VCaP (cell line): ENCODE data around the gene ACTN2.

ENCODE experiments used
- H3K27ac ChIP-seq: fragments of 450-650 bp; 2 replicates; pipeline ENCODE4 v1.5.1; 2017
- TF ChIP-seq, protein P1 (sequence below): fragments of 450-650 bp; conservative IDR thresholded peaks from 2 replicates; pipeline ENCODE4 v1.5.1; 2017; ENCODE audit warnings: mild to moderate bottlenecking, moderate library complexity

Gene ACTN2

DNA sequence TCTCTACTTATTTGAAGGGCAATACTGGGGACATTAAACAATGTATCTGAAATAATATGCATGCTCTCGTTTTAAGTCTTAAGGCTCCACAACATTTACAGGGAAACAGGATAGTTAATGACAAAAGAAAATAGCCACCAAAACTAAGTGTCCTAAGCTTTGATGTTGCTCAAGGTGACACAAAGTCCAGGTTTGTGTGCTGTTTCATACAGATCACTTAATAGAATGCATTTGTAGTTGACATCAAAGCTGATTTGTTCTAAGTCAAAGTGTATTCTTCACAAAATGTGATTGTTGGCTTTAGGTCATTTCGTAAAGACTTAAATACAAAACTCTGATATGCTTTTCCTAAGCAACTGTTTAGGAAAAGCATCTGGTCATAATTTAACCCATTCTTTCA is 71.3 kb downstream of the ACTN2 start:
- TF ChIP-seq, protein P1, sequence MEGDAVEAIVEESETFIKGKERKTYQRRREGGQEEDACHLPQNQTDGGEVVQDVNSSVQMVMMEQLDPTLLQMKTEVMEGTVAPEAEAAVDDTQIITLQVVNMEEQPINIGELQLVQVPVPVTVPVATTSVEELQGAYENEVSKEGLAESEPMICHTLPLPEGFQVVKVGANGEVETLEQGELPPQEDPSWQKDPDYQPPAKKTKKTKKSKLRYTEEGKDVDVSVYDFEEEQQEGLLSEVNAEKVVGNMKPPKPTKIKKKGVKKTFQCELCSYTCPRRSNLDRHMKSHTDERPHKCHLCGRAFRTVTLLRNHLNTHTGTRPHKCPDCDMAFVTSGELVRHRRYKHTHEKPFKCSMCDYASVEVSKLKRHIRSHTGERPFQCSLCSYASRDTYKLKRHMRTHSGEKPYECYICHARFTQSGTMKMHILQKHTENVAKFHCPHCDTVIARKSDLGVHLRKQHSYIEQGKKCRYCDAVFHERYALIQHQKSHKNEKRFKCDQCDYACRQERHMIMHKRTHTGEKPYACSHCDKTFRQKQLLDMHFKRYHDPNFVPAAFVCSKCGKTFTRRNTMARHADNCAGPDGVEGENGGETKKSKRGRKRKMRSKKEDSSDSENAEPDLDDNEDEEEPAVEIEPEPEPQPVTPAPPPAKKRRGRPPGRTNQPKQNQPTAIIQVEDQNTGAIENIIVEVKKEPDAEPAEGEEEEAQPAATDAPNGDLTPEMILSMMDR = no peak
- no peak overlapping the region for H3K27ac ChIP-seq

DNA sequence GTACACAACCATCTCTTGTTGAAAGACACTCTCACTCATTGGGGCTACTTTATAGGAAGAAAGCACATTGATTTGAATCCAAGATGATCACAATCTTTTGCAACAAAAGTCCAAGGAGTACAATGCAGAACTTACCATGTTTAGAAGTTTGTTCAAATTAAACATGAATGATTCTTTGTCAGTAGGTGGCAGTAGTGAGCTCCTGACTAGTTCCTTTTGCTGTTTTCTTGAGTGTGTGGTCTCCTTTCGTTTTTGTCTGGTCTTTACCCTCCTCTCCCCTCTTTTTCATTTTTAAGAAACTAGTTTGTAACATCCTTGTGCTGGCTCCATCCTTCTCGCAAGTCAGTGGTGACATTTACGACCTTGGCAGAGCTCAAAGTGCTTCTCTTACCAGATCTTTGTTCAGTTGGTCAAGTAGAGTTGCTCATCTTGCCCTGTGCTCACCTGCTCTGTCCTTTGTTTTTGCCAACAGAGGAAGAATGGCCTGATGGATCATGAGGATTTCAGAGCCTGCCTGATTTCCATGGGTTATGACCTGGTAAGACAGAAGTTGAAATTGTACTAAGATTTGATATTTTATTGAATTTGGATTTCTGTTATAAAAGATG is 73.1 kb downstream of the ACTN2 start:
- TF ChIP-seq, protein P1 = peak; percentile 75
- no peak overlapping the region for H3K27ac ChIP-seq

DNA sequence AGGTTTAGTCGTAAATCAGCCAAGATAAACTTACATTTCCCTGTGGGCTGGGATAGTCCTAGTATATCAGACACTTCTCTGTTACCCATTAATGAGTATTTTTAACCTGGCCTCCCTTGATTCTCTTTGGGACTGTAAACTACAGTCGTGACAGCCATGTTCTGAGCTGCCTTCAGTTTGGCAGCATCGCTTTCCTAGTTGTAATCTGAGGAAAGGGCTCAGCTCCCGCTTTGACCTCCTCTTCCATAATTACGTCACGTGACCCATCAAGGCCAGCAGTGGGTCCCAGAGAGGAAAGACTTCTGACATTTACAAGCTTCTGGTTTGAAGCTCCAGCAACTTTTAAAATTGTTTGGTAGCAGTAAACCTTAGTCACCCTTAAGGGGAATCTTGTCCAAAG is 74.2 kb downstream of the ACTN2 start:
- TF ChIP-seq, protein P1 = no peak

DNA sequence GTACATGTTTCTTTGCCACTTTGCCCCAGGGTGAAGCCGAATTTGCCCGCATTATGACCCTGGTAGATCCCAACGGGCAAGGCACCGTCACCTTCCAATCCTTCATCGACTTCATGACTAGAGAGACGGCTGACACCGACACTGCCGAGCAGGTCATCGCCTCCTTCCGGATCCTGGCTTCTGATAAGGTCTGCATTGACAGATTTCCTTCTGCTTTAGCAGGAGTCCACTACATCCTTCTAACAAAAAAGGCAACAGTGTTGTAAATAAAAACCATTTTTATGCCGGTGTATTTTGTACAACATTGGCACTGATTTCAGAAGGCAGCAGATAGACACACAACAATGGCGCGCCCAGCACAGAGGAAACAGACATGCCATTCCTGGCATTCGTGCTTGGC is 74.7 kb downstream of the ACTN2 start:
- TF ChIP-seq, protein P1 = no peak
- H3K27ac ChIP-seq = no peak overlapping the region

More for the DNA sequence above, 74.2 kb downstream of the ACTN2 start:
- no peak overlapping the region for H3K27ac ChIP-seq

DNA sequence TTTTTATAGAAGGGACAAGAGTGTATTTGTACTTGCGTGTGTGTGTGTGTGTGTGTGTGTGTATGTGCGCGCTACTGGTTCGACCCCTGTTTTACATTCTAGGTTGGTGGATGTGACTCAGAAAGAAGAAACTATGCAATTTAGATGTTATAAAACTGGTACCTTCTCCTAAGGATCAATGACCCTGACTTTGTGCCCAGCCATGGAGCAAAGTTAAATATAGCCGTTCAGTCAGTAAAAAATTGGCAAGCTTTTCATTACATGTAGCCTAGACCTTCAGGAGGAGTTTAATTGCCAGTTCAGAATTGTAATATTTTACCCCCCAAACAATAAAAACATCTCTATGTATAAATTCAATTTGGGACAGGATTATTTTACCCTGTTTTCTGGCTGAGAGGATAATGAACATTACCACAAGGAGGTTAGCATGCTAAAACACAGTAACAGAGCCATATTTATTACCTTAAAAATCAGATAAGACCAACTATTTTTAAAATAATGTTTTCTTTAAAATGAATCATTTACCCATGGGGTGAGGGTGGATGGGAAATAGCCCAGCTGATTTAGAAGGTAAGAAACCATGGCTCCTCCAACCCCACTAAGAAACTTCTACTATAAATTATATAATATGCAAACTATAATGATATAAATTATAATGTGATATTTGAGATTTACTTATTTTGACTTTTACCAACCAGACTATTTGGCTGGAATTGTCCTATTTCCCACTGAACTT is 75.3 kb downstream of the ACTN2 start:
- TF ChIP-seq, protein P1 = no peak
- H3K27ac ChIP-seq = no peak overlapping the region

DNA sequence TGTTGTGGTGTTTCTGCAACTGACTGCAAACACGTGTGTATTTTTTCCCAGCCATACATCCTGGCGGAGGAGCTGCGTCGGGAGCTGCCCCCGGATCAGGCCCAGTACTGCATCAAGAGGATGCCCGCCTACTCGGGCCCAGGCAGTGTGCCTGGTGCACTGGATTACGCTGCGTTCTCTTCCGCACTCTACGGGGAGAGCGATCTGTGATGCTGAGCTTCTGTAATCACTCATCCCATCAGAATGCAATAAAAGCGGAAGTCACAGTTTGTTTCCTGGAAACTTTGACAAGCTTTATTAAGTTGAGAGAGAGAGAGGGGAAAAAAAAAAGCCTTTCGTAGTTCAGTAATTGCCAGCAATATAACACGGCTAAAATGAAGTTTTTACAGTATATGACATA is 76.1 kb downstream of the ACTN2 start:
- TF ChIP-seq, protein P1 = no peak
- no peak overlapping the region for H3K27ac ChIP-seq

DNA sequence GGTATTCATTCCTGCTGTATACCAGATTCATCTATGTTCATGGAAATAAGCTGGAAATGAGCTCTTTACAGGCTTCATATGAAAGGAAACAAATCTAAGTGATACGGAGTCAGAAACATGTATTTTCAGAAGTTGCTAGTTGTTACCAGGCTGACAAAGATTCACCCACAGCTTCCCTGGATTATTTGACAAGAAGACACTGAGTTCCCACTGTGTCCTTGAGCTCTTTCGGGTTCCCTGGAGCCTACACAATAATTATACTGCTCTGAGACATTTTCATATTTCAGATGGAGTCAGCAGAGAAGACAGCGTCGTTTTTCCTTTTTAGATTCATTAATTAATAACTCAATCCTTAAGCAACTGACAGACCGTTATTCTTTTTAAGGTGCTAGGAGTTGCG is 79.5 kb downstream of the ACTN2 start:
- TF ChIP-seq, protein P1 = no peak
- H3K27ac ChIP-seq = no peak overlapping the region
